GM19372 (cell line): Measurements from ENCODE around the gene OR2T10.
"Not testable (repeated sequence)": the region's sequence is repeated elsewhere in the genome, so short reads cannot be mapped to it uniquely, and the experiment has no call there.

ENCODE experiments used
- ATAC-seq: cut with Tn5 transposase; IDR thresholded peaks from one replicate; pipeline ENCODE4 v1.9.1; 2021; ENCODE audit warnings: mild to moderate bottlenecking, low read depth, moderate library complexity; ENCODE audit not compliant: unreplicated experiment

Gene OR2T10

DNA sequence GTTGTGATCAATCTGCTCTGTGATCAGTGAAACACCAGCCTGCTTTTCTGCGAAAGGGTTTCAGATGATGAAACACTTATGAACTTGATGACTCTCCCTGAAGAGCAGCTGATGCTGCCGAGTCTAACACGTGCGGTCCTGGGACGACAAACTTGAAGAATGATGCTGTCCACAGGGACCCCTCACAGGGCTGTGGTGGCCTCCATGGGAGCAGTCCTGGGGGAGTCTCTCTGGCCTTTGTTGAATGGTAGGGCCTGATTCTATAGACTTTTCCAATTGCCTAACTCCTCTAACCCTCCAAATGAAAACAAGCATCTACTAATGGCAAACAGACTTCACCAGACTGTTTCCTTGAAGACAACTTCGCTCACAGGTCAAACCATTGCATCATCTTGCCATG, at the start of gene OR2T10:
TSS of gene OR2T10 (minus strand) at position 112 of the 400 bp plus-strand sequence. CDS start 3,932 bp downstream, outside the sequence.
- no peak for ATAC-seq

DNA sequence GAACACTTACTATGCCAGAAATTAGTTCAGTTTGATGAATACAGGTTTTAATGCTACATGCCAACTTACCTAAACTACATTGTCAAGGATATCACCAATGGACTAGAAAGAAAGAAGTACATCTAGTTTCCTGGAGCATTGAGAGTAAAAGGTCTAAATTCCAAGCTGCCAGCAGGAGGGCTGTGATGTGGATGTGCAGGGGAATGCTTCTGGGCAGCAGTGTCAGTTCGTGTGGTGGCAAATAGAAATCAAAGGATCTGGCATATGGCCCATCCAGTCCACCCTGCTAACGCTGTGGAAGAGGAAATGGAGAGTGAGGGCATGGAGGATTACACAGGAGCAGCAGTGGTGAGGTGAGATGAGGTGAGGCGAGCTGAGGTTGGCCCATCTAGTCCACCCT, 47.7 kb upstream of the OR2T10 start, which contains the start of gene OR2T35:
TSS of gene OR2T35 (minus strand) at position 101 of the 400 bp plus-strand sequence. CDS start 6,020 bp downstream, outside the sequence.
- ATAC-seq: not testable (repeated sequence)

GRCh38 chr1:248642971-248643651, 45.6 kb upstream of the OR2T10 start:
- peak; percentile 54 for ATAC-seq

DNA sequence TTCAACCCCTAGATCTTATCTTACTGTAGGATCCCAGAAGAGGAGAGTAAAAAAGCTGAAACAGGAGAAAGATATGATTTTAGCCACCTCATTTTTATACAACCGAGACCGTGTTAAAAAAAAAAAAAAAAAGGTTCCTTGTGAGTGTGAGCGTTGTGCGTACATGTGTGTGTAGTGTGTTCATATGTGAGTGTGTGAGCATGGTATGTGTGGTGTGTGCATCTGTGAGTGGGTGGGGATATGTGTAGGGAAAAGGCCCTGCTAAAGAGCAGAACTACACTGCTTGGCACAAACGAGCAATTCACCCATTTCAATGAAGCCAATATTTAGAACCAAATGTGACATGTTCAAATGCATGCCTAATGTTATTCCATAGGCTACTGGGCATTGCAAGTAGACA, 44.1 kb upstream of the OR2T10 start:
- peak; percentile 14 for ATAC-seq

GRCh38 chr1:248640906-248641305, 43.4 kb upstream of the OR2T10 start:
- peak; percentile 39 for ATAC-seq

GRCh38 chr1:248639652-248640051, 42.2 kb upstream of the OR2T10 start:
- ATAC-seq: peak; percentile 32

DNA sequence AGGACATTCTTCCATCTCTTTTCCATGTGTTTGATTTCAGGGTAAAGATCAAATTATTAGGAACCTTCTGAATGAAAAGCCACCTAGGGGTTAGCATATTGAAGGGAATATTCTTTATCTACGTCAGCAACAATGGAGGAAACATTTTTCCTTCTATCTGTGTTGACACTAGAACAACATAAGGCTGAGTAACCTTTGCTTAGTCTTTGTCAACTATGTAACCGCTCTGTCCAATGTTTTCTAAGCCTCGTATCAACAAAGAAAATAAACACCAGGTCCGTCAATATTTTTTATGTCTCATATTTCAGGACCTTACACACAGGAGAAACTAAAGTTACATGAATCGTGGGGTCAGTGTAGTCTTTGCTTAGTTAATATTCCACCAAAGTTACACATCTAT, 39.1 kb upstream of the OR2T10 start:
- not testable (repeated sequence) for ATAC-seq

DNA sequence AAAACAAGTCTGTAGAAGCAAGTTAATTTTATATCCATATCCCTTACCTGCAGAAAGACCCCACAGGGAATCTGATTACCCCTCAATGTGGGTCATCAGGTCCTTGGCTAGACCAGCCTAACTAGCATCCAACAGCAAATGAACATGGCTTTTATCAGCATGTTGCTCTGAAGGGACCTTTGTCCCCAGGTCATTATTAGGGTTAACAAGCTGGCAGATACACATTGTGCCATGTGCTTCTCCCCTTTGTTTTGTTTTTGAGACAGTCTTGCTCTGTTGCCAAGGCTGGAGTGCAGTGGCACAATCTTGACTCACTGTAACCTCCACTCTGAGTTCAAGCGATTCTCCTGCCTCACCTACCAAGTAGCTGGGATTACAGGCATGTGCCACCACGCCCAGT, 37.5 kb upstream of the OR2T10 start, which contains the start of gene OR2T11:
TSS of gene OR2T11 (minus strand) at position 101 of the 400 bp plus-strand sequence. CDS start 7,963 bp downstream, outside the sequence.
- ATAC-seq: not testable (repeated sequence)

- ATAC-seq: no peak
Measured at GRCh38 chr1:248631354-248632008, 34.0 kb upstream of the OR2T10 start.

DNA sequence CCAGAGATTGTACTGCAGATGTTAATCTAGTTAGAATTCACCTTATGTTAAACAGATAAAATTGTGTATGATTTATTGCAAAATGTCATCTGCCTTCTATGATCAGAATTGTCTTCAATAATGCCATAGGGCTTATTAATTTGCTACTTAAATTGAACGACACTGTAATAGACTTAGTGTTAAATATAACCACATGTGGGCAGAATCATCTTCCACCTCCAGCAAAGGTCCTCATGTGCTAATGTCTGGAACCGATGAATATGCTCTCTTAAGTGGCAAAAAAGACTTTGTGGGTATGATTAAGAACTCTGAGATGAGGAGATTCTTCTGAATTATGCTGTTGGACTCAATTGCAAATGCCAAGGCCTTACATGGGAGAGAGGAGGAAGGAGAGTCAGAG, 33.1 kb upstream of the OR2T10 start:
- ATAC-seq: no peak

DNA sequence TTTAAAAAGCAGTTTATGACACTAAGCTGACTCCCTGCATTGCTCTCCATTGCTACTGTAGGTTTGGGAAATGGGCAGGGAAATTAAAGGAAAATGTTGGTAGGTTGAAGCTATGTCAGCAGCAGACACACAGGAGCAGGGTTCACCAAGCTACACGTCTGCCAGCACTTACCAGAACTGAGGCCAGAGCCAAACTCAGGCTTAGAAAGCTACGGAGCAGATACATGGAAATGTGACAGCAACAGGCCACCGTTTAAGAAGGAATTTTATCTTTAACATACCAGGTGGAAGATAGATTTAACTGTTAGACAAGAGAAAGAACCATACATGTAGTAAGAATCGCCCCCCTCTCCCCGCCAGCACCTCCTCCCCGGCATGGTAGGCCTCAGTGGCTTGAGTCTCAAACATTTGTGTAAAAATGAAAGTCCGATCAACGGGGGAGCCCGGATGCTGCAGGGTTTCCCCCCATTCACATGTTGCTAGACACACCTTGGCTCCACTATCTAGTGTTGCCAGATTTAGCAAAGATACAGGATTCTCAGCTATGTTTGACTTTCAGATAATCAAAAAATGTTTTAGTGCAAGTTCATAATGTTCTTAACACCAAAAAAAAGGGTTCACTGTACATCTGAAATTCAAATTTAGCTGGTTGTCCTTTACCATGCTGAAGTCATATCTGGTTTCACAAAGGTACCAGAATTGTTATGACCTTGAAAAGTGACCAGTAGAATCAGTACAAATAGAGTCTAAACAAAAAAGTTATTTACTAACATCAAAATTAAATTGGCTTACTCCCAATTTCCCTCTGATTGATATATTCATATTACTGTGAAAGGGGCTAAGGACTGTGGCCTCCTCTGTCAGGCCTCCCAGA, 30.7 kb upstream of the OR2T10 start:
- ATAC-seq: peak; percentile 98

- no peak for ATAC-seq
Measured at GRCh38 chr1:248625971-248626370, 28.5 kb upstream of the OR2T10 start.

DNA sequence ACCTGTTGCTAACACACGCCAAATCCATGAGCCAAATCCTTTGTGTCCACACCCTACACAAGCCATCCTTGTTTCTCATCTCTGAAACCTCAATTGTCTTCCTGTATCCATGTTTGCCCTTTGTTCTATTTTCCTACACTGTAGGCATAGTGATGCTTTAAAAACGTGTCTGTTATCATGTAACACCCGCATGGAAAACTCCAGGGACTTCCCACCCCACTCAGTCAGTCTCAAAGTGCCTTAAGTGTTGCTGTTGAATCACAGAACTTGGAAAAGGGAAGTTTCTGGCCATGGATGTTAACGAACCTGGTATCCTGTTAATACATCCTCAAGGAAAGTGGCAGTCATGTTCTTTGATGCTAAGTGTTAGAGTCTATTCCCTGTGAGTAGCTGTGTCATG, 27.7 kb upstream of the OR2T10 start:
- no peak for ATAC-seq

DNA sequence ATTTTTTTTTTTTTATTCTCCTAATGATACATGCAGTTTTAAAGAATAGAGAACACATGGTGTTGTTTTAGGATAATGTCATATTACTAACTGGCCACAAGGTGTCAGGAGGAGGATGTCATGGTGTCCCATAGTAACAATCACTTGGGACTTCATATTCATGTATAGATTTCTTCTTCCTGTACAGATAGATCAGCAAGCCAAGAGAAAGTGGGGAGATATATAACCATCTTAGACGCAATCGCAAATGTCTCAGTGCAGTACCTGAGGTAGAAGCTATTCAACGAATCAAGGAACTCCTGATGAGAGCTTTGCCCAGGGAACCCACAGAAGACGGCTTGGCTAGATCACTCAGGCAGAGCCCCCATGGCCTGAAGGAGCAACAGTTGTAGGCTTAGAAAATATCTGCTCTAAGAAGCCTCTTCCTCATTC, 25.1 kb upstream of the OR2T10 start:
- ATAC-seq: peak; percentile 89

GRCh38 chr1:248621770-248622169, 24.3 kb upstream of the OR2T10 start:
- ATAC-seq: no peak

DNA sequence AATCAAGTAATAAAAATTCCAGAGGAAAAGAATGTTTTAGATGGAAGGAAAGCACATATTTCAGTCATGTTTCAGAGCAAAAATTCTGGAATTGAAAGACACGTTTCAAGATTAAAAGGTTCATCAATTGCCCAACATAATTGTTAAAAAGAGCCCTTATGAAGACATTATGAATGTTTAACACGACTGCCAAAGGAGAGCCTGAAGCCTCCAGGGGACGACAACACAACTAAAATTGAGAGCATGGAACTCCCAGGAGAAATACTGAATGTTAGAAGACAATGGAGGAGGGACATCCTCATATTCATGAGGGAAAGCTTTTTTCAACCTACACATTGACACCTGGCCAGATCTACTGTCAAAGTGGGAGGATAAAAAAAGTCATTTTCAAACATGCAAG, 21.4 kb upstream of the OR2T10 start:
- ATAC-seq: no peak

GRCh38 chr1:248618119-248618518, 20.6 kb upstream of the OR2T10 start:
- ATAC-seq: no peak

DNA sequence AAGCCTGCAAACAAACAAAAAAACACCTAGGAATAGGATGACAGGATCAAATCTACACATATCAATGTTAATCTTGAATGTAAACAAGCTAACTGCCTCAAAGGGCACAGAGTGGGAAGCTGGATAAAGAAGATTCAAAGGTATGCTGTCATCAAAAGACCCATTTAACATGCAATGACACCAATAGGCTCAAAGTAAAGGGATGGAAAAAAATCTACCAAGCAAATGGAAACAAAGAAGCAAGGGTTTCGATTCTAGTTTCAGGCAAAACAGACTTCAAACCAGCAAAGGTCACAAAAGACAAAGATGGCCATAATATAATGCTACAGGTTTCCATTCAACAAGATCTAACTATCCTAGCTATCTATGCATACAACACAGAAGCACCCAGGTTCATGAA, 16.2 kb upstream of the OR2T10 start:
- peak; percentile 70 for ATAC-seq

DNA sequence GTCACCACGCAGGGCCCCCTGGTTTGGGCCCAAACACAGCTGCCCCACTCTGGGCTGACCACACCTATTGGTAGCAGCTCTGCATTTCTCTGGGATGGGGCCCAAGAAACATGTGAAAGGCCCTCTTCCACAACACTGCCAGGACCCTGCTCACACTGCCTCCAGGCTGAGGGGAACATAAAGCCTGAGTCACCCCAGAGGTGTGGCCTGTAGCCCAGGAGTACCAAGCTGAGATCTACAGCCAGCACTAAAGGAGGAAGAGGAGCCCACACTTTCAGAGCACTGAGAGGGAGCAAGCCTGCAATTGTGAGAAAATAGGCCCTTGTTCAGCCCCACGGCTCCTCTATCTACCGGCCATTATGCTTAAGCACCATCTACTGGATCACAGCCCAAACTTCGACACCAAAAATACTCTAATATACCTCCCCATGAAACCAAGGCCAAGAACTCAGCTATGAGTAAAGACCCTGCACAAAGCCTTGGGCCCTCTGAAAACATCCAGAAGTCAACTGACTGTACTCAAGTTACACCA, 14.4 kb upstream of the OR2T10 start:
- no peak for ATAC-seq

DNA sequence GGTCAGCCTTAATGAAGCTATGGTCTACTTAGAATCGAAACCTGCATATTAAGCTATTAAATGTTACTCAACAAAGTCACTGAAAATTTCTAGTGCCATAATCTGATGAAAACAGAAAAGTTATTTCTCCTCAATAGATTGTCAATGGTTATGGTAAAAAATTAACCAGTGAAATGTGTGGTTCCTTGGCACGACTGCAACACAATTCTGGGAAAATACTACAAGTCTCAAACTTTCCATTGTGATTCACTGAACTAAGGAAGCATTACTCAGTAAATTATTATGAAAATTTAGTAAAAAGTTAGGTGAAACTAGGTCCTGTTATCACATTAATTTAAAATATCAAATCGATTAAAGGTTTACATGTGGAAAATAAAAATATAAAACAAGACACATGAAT, 12.8 kb upstream of the OR2T10 start:
- no peak for ATAC-seq

GRCh38 chr1:248599396-248599795, 1.9 kb upstream of the OR2T10 start:
- ATAC-seq: no peak
